NOMO-1 treated with DMSO at 0.1 percent for 48 hours (cell line): ENCODE results near the gene FLNB.

Experiments used
- DNase-seq: peaks from one replicate; lab custom pipeline; 2025; ENCODE audit not compliant: unreplicated experiment; lab: John Stamatoyannopoulos, UW

Gene FLNB

GRCh38 chr3:58006661-58007060, 1.6 kb upstream of the FLNB start:
- no peak for DNase-seq

GRCh38 chr3:58009026-58009748, 965 bp downstream of the FLNB start:
- DNase-seq, result peak; percentile 25

- DNase-seq, result no peak
Observed at GRCh38 chr3:58009749-58010535, 1.7 kb downstream of the FLNB start.

GRCh38 chr3:58010562-58010961, 2.3 kb downstream of the FLNB start:
- no peak for DNase-seq

- no peak for DNase-seq
Observed at GRCh38 chr3:58011580-58011979, 3.4 kb downstream of the FLNB start.

- DNase-seq, result no peak
Observed at GRCh38 chr3:58012302-58012701, 4.1 kb downstream of the FLNB start.

- DNase-seq, result no peak
Observed at GRCh38 chr3:58013099-58013498, 4.9 kb downstream of the FLNB start.

- no peak for DNase-seq
Observed at GRCh38 chr3:58013973-58014649, 5.9 kb downstream of the FLNB start.

- DNase-seq, result no peak
Observed at GRCh38 chr3:58015520-58015915, 7.3 kb downstream of the FLNB start.

- no peak for DNase-seq
Observed at GRCh38 chr3:58016710-58017109, 8.5 kb downstream of the FLNB start.

GRCh38 chr3:58018892-58019742, 10.9 kb downstream of the FLNB start:
- no peak for DNase-seq

GRCh38 chr3:58020783-58021071, 12.5 kb downstream of the FLNB start:
- no peak for DNase-seq

GRCh38 chr3:58021072-58021959, 13.1 kb downstream of the FLNB start:
- no peak for DNase-seq

- no peak for DNase-seq
Observed at GRCh38 chr3:58021962-58022361, 13.7 kb downstream of the FLNB start.

- no peak for DNase-seq
Observed at GRCh38 chr3:58022490-58022889, 14.3 kb downstream of the FLNB start.

GRCh38 chr3:58023531-58023930, 15.3 kb downstream of the FLNB start:
- no peak for DNase-seq

- DNase-seq, result no peak
Observed at GRCh38 chr3:58025406-58025805, 17.2 kb downstream of the FLNB start.

- no peak for DNase-seq
Observed at GRCh38 chr3:58025837-58026569, 17.8 kb downstream of the FLNB start.

- no peak for DNase-seq
Observed at GRCh38 chr3:58026598-58026997, 18.4 kb downstream of the FLNB start.
